GM12875 (cell line): ENCODE measurements around the gene SPON2.

Experiments used
- H3K4me3 ChIP-seq: one replicate; pipeline ENCODE4 v1.5.1; 2011; ENCODE audit warnings: low read depth, low read length, control low read depth
- TF ChIP-seq, protein P1 (sequence below): IDR thresholded peaks from 2 replicates; pipeline ENCODE4 v1.5.1; 2011; ENCODE audit warnings: low read depth, mild to moderate bottlenecking, control low read depth, inconsistent platforms, low read length, moderate library complexity, borderline replicate concordance; ENCODE audit not compliant: insufficient read depth

Gene SPON2

DNA sequence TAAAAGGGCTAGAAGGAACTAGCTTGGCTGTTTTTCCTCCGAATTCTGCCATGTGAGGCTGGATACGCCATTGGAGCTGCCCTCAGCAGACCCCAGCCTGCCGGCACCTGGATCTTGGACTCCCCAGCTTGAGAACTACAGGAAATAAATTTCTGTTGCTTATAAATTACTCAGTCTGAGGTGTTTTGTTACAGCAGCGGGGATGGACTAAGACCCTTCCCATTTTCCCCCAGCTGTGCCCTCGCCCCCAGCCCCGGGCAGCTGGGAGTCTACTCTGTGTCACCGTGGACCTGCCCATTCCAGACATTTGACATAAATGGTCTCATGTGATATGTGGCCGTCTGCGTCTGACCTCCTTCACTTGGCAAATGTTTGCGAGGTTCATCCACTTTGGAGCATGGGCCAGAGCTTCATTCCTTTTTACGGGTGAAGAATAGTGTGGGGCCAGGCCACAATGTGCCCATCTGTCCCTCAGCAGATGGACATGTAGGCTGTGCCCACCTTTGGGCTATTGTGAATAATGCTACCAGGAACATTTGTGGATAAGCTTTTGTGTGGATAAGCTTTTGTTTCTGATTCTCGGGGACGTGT, 30.7 kb upstream of the SPON2 start:
- no peak overlapping the region for H3K4me3 ChIP-seq
- TF ChIP-seq, protein P1, sequence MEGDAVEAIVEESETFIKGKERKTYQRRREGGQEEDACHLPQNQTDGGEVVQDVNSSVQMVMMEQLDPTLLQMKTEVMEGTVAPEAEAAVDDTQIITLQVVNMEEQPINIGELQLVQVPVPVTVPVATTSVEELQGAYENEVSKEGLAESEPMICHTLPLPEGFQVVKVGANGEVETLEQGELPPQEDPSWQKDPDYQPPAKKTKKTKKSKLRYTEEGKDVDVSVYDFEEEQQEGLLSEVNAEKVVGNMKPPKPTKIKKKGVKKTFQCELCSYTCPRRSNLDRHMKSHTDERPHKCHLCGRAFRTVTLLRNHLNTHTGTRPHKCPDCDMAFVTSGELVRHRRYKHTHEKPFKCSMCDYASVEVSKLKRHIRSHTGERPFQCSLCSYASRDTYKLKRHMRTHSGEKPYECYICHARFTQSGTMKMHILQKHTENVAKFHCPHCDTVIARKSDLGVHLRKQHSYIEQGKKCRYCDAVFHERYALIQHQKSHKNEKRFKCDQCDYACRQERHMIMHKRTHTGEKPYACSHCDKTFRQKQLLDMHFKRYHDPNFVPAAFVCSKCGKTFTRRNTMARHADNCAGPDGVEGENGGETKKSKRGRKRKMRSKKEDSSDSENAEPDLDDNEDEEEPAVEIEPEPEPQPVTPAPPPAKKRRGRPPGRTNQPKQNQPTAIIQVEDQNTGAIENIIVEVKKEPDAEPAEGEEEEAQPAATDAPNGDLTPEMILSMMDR = no peak

DNA sequence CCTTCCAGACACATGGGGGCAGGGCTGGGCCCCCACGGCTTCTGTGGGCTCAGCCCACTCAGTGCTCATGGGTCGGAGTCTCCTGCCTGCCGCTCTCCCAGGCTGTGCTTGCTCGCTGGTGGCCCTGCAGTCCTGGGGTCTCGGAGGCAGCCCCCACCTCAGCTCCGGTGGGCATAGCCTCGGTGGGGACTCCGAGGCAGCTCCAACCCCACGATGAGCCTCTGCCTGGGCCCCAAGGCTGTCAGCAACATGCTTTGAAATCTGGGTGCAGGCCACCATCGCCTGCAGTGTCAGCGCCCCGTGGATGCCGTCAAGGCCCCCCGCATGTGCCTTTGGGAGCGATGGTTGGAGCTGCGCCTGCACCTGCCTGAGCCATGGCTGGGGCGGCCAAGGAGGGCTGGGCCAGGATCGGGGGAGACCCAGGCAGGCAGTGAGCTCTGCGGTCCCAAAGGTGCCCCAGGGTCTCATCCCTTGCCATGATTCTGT, 30.2 kb upstream of the SPON2 start:
- TF ChIP-seq, protein P1 = no peak
- H3K4me3 ChIP-seq = no peak overlapping the region

DNA sequence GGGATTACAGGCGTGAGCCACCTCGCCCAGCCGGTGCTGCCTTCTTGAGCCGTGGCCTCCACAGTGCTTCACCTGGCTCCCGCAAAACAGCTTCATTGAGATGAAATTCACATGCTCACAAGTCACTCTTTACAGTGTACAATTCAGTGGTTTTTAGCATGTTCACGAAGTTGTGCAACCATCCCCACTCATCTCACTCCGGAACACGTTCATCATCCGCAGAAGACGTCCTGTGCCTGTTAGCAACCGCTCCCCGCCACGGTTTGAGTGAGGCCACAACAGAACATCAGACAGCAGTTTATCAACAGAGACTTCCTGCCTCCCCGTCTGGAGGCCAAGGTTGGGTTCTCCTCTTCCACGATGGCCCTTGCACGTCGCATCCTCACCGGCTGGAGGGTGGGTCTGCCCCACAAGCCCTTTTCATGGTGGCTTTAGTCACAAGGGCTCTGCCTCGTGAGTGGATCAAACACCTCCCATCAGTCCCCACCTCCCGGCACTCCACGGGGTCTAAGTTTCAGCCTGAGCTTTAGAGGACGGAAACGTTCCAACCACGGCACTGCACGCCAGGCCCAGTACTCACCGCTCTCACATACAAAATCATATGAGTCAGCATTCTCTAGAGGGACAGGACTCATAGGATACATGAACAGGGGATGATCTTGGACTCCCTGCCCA, 29.6 kb upstream of the SPON2 start:
- TF ChIP-seq, protein P1 = no peak
- H3K4me3 ChIP-seq = no peak overlapping the region

DNA sequence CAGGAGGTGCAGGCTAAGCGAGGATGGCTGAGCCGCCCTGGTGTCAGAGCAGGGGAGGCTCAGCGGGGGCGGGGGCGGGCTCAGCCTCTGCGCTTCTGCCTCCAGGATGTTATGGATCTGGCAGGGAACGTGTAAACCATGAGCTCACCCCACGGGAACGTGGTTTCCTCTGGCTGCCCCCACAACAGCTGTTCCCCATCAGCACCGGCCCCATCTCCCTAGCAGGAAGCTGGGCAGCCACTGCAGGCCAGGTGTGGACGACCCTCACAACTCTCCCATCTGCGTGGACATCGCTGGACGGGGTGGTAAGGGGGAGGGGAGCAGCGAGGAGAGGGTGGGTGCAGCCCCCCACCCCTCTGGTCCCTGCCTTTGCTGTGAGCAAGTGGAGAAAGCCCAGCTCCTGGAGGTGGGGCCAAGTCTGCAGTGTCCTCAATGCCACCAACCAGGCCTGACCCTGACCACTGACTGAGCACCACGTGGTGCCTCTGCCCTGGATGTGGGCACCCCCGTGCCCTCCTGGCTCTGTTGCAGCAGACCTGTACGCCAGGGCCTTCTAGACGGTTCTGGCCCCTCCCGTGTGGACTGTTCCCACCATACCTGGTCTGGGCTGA, 28.1 kb upstream of the SPON2 start:
- no peak overlapping the region for H3K4me3 ChIP-seq

DNA sequence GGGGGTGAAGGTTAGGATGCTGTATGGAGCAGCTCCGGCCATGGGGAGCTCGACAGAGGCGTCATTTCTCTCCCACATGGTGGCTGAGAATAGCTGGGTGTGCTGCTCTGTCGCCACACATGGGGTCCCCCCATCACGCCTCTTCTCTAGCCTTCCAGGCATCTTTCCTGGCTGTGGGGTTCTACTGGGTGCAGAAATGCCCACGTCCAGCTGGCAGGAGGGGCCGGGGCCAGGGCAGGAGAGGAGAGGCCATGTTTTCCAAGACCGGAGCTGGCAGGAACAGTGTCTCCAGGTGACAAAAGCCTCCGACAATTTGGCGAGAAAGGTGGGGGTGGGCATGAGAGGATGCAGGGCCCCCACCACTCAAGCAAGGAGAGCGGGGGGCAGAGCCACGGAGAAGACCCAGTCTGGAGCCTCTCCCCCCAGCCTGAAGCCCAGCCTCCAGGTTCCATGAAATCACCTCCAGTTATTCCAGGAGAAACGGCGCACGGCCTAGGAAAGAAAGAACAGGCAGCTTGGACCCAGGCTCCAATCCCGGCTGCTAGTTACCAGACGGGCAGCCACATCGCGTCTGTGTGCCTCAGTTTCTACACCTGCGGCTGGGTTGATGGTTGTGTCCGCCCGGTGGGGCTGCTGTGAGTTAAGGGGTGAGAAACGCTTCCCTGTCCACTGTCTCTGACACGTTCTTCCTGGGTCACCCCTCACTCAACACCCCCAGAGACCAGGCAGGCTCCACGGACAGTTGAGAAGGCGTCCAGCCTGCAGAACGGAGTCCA, 27.4 kb upstream of the SPON2 start:
- H3K4me3 ChIP-seq = no peak overlapping the region
- TF ChIP-seq, protein P1 = no peak

More for the DNA sequence above, 28.1 kb upstream of the SPON2 start:
- TF ChIP-seq, protein P1 = no peak

DNA sequence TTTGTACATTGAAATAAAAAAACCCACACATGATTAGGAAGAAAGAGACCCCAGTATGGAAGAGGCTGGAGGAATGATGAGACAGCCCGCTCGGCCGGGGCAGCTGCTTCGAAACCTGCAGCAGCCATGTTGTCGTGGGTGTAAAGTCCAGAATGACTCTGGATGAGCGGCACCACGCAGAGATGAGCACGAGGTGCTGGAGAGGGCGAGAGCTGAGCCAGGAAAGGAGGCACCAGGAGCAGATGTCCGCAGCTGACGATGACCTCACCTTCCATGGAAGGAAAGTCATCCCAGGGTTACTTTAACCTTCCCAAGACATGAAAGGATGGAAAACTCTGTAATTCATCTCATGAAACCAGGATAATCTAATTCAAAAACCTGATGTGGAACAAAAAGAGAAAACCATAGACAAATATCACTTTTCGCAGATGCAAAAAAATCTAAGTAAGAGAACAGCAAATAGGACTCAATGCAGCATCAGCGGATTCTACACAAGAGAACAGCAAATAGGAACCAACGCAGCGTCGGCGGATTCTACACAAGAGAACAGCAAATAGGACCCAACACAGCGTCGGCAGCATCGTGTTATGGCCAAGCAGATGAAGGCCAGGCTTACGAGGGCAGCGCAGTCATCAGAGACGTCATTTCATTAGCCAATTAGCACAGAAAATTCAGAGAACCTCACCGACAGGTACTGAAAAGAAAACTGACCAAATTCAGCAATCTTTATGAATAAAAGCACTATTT, 25.9 kb upstream of the SPON2 start:
- H3K4me3 ChIP-seq = no peak overlapping the region
- TF ChIP-seq, protein P1 = no peak
